ENCODE data around the gene NRM.
"Not testable (repeated sequence)": the region's sequence is repeated elsewhere in the genome, so short reads cannot be mapped to it uniquely, and the experiment has no call there.

NRM gene

GRCh38 chr6:30690403-30691207, at the start of gene NRM:
Gene NRM (minus strand): TSS chr6:30690984. CDS start chr6:30690974, 10 bp downstream.
- peak; percentile 37 to 67 (median 49) for DNase-seq

- no peak for DNase-seq
Measured at GRCh38 chr6:30740540-30740870, 49.7 kb upstream of the NRM start.

GRCh38 chr6:30738532-30738931, 47.7 kb upstream of the NRM start:
- no peak for DNase-seq

- DNase-seq = no peak
Measured at GRCh38 chr6:30735668-30736314, 45.0 kb upstream of the NRM start.

- DNase-seq = no peak
Measured at GRCh38 chr6:30732237-30732943, 41.6 kb upstream of the NRM start.

GRCh38 chr6:30730601-30731435, 40.0 kb upstream of the NRM start:
- peak; percentile 57 to 75 (median 70) for DNase-seq

- no peak for DNase-seq
Measured at GRCh38 chr6:30727920-30728553, 37.3 kb upstream of the NRM start.

- DNase-seq = no peak
Measured at GRCh38 chr6:30726506-30727413, 36.0 kb upstream of the NRM start.

GRCh38 chr6:30725713-30726505, 35.1 kb upstream of the NRM start:
- no peak for DNase-seq

GRCh38 chr6:30724906-30725667, 34.3 kb upstream of the NRM start:
- DNase-seq = no peak

GRCh38 chr6:30723843-30724741, 33.3 kb upstream of the NRM start:
- DNase-seq = not testable (repeated sequence)

- not testable (repeated sequence) for DNase-seq
Measured at GRCh38 chr6:30723159-30723842, 32.5 kb upstream of the NRM start.

- DNase-seq = peak; percentile 67 to 82 (median 74)
Measured at GRCh38 chr6:30722280-30723112, 31.7 kb upstream of the NRM start.

- DNase-seq = not testable (repeated sequence)
Measured at GRCh38 chr6:30722025-30722279, 31.2 kb upstream of the NRM start.

GRCh38 chr6:30721198-30722024, 30.6 kb upstream of the NRM start:
- peak; percentile 94 to 97 (median 94) for DNase-seq

- peak; percentile 23 to 45 (median 35) for DNase-seq
Measured at GRCh38 chr6:30720738-30721197, 30.0 kb upstream of the NRM start.

Data from activated CD4-positive, CD25-positive, alpha-beta regulatory T cell (primary cell).